Fibroblast of the aortic adventitia (primary cell): ENCODE measurements around the gene PTGES3. TPM values are rescaled to one million over a fixed set of nuclear protein-coding genes. Genes with fewer than 3 reads are reported as not detected.

ENCODE experiments used
- DNase-seq: peaks from one replicate; pipeline ENCODE4 v3.0.0-alpha.2; 2010; ENCODE audit warnings: low read depth
- H3K4me3 ChIP-seq: 2 replicates; pipeline ENCODE4 v1.5.1; 2011; ENCODE audit warnings: low read depth, mild to moderate bottlenecking, control low read depth, low read length, moderate library complexity
- CTCF ChIP-seq: IDR thresholded peaks from 2 replicates; pipeline ENCODE4 v1.5.1; 2011; ENCODE audit warnings: mild to moderate bottlenecking, low read length, control low read depth, inconsistent platforms; ENCODE audit not compliant: insufficient read depth
- total RNA-seq: library from RNA; depleted of rRNA; stranded (reverse); fragments of >200 nt; gene quantifications from 2 replicates; pipeline ENCODE4 v1.2.3, GENCODE V29; 2012; ENCODE audit warnings: low replicate concordance

Gene PTGES3
- total RNA-seq, 1 donor: 129 TPM

- peak; percentile 38 for DNase-seq
- TF ChIP-seq CTCF: no peak
- peak overlapping the region; percentile 97 for H3K4me3 ChIP-seq
Observed at GRCh38 chr12:56687223-56688128, 608 bp downstream of the PTGES3 start.

GRCh38 chr12:56684745-56685359 lies 3.2 kb downstream of the PTGES3 start:
- DNase-seq: peak; percentile 20
- H3K4me3 ChIP-seq: peak overlapping the region; percentile 46
- TF ChIP-seq CTCF: no peak

- H3K4me3 ChIP-seq: no peak overlapping the region
- no peak for DNase-seq
- no peak for TF ChIP-seq CTCF
Observed at GRCh38 chr12:56682323-56682722, 5.8 kb downstream of the PTGES3 start.

GRCh38 chr12:56679883-56680575 lies 8.1 kb downstream of the PTGES3 start:
- no peak for TF ChIP-seq CTCF
- no peak overlapping the region for H3K4me3 ChIP-seq
- DNase-seq: no peak

DNA sequence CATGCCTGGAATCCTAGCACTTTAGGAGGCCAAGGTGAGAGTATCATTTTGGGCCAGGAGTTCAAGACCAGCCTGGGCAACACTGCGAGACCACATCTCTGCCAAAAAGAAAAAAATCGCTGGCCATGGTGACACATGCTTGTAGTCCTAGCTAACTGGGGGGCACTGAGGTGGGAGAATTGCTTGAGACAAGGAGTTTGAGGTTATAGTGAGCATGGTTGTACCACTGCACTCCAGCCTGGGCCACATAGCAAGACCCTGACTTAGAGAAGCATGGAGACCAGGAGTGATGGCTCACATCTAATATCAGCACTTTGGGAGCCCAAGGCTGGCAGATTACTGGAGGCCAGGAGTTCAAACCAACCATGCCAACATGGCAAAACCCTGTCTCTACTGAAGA lies 9.2 kb downstream of the PTGES3 start:
- DNase-seq: no peak
- H3K4me3 ChIP-seq: no peak overlapping the region
- TF ChIP-seq CTCF: no peak

DNA sequence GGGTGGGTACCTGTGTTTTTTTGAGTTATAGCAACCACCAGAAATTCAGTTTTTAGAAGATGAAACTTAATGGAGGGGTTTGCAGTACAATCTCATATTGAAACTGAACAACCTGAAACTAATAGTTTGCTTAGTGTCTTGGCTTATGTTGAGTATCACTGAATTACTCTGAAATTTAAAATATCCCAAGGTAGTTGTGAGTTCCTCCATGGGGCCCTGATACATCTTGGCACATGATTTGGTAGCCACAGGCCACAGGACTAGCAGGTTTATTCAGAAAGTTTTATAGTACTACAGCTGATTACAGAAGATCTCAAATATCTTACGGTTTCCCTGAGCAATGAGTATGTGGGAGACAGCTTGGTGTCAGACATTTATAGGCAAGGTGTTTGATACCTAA lies 10.4 kb downstream of the PTGES3 start:
- H3K4me3 ChIP-seq: no peak overlapping the region
- no peak for DNase-seq
- TF ChIP-seq CTCF: no peak
